Activated effector memory CD4-positive, alpha-beta T cell treated with Interleukin-2 at 50 U/mL for 16 hours (primary cell): Measurements from ENCODE around the gene IQCH.

Experiments
- DNase-seq: peaks from one replicate; pipeline ENCODE4 v3.0.0-alpha.2; 2020

IQCH gene

DNA sequence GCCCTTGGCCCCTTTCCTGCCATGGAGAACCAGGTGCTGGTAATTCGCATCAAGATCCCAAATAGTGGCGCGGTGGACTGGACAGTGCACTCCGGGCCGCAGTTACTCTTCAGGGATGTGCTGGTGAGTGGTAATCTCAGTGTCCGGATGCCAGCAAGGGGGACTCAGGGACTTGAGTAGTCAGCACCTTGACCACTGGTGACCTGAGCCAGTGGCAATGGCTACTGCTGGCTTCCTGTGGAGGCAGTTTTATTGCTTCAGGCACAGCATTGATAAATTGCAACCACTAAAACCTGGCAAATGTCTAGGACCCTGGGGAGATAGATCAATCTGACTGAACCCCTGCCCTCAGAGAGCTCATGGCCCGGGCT, 288.7 kb downstream of the IQCH start:
- no peak for DNase-seq

DNA sequence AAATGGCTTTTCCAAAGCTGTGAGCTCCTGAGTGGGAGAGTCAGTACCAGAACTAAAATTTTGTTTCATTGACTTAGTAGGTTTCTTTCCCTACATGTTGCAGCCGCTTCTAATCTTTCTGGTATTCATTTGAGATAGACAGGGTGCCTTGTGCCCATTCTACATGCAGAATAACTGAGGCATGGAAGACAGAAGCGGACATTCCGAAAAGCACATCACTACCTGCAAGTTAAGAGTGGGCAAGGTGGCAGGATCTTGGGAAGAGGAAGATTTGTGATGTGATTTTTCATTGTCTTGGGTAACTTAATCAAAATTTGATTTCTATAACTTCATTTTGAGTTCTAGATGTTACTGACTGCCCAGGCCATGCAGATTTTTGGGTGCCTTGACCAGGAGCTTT, 289.9 kb downstream of the IQCH start:
- DNase-seq, result no peak

DNA sequence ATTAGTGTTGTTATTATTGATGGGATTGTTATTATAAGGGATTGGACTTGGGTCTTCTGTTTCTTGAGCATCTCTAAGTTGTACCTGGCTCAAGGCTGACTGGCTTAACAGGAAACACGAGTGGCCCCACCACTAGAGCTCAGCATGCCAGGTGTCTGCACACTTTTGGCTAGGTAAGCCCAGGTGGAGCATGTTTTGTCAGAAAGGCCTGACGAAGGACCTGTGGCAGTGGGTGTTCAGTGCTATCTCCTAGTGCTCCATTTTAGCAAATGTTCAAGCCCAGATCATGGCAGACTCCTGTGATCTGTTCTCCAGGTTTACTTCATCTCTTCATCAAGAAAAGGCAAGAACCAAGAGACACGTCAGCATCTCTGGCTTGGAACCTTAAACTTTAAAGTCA, 291.3 kb downstream of the IQCH start:
- DNase-seq, result no peak

DNA sequence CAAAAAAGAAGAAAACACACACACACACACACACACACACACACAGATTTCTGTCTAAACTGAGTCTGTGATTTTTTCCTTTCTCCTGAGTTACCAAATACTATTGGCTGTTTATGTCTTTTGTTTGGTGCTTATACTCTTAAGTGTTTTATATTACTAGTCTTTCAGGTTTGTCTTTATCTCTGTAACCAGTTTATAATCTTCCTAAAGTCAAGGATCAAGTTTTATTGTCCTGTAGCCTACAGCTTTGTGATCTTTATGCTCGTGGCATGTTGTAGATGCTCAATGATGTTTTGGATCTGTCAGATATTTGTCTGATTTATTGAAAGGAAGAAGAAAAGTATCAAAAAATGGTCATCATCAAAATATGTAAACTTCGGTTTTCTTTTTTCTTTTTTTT, 292.5 kb downstream of the IQCH start:
- no peak for DNase-seq

DNA sequence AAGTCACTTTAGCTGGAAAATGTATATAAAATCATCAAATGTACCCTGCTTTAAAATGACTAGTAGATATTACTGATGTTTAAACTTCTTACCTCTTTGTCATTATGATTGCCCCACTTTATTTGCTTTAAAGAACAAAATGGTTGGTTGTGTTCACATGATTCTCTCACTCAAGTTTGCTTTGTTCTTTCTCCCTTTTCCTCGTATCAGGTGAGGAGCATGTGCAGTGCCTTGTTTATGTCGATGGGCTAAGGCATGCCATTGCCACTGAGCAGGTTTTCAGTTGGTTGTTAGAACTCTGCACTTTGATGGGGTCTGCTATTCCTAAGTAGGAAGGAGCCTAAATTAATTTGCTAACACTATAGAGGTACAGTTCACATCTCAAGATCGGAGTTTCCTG, 293.2 kb downstream of the IQCH start:
- no peak for DNase-seq

DNA sequence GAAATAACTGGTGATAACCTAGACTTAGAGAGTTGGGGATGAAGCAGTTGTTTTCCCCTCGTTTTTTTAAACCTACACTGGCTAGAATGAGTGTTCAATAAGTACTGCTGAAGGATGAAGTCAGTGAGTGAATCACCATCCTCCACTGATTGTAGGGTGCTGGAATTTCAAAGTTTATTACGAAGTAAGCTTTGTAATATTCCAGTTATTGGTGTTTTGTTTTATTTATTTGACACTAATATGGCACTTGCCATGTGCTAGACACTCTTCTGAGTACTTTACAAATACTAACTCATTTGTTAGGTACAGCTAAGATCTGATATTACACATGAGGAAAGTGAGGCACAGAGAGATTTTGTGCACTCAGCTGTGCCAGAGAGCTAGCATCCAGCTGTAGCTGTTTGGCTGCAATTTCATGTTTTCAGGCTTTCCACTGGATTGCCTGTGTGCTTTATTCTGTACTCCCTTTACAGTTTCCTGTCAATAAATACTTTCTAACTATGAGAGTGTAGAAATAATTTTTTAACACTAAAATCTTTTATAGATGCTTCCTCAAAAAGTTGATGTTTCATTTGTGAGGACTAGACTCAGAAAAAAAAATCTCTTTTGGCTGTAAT, 293.8 kb downstream of the IQCH start:
- DNase-seq, result no peak

DNA sequence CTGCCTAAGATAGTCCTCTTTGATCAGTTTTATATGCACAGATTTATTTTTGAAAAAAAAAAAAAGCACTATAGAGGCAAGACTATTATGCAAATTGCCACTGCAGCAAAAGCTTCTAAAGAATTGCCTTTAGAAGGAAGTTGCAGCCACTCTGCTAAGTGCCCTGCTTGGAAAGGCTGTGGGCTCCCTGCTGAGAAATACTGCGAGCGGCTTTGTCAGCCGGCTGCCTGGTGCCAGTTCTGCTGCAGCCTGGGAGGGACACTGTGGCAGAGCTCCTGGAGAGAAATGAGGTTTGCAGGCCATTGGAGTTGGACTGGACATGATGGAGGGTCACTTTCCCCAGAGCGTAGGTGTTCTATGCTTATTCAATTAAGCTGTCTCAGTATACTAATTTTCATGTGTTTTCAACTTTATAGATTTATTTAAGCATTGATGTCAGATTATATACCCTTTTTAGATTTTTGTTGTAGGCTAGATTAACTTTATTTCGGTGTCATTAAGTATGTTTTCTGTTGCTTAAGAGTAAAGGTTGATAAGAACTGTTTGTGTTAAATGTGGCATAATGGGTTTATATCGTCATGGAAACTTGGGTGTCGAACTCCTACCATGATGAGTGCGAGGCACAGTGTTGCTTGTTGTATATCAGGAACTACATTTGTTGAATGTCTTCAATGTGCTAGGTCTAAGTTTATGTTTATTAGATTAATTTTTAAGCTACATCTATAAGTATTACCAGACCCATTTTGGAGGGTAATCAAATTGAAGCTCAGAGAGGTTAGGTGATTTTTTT, 294.5 kb downstream of the IQCH start:
- DNase-seq, result no peak

DNA sequence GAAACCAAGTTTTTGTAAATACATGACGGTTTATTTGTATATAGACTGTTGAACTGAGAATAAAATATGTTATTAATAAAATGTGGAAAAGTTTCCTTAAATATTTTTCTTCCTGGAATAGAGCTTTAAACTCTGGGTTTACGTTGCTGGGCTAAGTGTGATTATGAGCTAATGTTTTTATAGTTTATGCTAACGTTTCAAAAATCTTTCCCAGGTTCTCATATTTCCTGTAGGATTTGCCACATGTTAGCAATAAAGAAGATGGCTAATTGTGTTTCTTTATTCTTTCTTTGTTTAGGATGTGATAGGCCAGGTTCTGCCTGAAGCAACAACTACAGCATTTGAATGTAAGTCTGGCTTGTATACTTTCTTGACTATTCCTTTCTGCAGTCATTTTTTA, 295.1 kb downstream of the IQCH start:
- DNase-seq, result no peak

DNA sequence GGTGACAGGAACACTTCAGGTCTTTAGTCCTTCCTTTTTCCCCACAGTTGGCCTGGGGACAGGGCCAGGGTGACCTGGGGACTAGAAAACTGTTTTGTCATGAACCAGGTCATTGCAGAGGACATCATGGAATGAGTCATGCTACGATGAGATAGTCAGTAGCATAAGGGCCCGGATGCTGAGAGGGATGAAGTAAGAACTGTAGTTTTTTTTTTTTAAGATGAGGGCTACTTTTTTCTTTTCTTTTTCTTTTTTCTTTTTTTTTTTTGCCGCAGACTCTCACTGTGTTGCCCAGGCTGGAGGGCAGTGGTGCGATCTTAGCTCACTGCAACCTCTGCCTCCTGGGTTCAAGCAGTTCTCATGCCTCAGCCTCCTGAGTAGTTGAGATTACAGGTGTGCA, 295.9 kb downstream of the IQCH start:
- no peak for DNase-seq

DNA sequence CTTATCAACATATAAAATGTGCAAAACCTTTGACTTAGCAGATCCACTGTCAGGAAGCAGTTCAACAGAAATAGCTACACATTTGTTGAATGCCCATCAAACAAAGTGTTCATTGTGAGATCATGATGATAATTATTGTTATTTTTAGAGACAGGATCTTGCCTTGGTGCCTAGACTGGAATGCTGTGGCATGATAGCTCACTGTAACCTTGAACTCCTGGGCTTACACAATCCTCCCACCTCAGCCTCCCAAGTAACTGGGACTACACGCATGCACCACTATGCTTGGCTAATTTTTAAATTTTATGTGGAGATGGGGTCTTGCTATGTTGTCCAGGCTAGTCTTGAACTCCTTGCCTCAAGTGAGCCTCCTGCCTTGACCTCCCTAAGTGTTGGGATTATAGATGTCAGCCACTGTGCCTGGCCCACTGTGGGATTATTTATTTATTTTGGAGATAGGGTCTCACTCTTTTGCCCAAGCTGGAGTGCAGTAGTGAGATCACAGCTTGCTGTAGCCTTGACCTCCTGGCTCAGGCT, 296.7 kb downstream of the IQCH start:
- DNase-seq, result no peak
